Daoy (cell line): ENCODE measurements around the gene SH3BP5L. TPM values are rescaled to one million over a fixed set of nuclear protein-coding genes. Genes with fewer than 3 reads are reported as not detected.

Experiments
- DNase-seq: peaks from one replicate; pipeline ENCODE4 v3.0.0-alpha.2; 2015; ENCODE audit warnings: low read depth
- total RNA-seq: library from RNA; depleted of rRNA; stranded (reverse); fragments of >200 nt; shearing (Covaris generic); gene quantifications from 2 replicates; pipeline ENCODE4 v1.2.3, GENCODE V29; 2014; rRNA removed

Gene SH3BP5L
- total RNA-seq, 1 experiment from 2014 or later = 23.8 TPM

GRCh38 chr1:248776991-248777390 lies 48.7 kb downstream of the SH3BP5L start:
- no peak for DNase-seq

DNA sequence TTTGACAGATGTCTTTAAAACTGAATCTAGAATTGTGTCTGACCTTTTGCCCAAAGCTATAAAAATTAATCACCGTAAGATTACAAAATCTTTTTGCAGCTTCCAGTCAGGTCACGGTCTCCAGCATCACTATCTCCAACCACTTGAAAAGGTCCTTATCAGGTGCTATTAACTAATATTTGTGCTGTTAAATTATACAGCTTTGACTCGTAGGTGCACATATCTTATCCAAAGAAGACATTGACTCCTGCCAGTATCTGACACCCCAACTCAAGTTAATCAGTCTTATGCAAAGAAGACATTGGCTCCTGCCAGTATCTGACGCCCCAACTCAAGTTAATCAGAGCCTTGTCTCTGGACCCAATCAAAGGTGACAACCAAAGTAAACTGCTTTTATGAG lies 50.3 kb downstream of the SH3BP5L start:
- DNase-seq = no peak

Other genes with a start within 250 kb of the SH3BP5L start
- gene OR2T10, start 228.2 kb downstream of the SH3BP5L start, total RNA-seq = not detected in 2 replicates
- not detected in 2 replicates for gene OR2T11, start 190.8 kb downstream of the SH3BP5L start, total RNA-seq
- not detected in 2 replicates for gene OR2T35, start 180.6 kb downstream of the SH3BP5L start, total RNA-seq
- not detected in 2 replicates for gene OR2T27, start 170.4 kb downstream of the SH3BP5L start, total RNA-seq
- gene OR14I1, start 123.1 kb downstream of the SH3BP5L start, total RNA-seq = not detected in 2 replicates
- gene LYPD8, start 70.2 kb downstream of the SH3BP5L start, total RNA-seq = 0.51 and 1.1 TPM in 2 replicates
- 19.9 and 20.2 TPM in 2 replicates for gene ZNF672, start 12.3 kb upstream of the SH3BP5L start, total RNA-seq
- 22.1 and 46.6 TPM in 2 replicates for gene ZNF692, start 33.2 kb upstream of the SH3BP5L start, total RNA-seq
- gene PGBD2, start 80.3 kb upstream of the SH3BP5L start, total RNA-seq = 7.0 and 7.9 TPM in 2 replicates